ENCODE results near the gene OR2H1. TPM values are rescaled to one million over a fixed set of nuclear protein-coding genes. Genes with fewer than 3 reads are reported as not detected.

The OR2H1 gene
- total RNA-seq, 1 donor: not detected

GRCh38 chr6:29490055-29490454, 33.1 kb downstream of the OR2H1 start:
- no peak overlapping the region for H3K4me3 ChIP-seq (ENCODE audit: low read depth, low read length)
- TF ChIP-seq CTCF (IDR thresholded peaks at IDR 0.05; ENCODE audit: insufficient read depth, low read depth, low read length): no peak
- DNase-seq (ENCODE audit: low read depth): no peak

- no peak for TF ChIP-seq CTCF (IDR thresholded peaks at IDR 0.05; ENCODE audit: insufficient read depth, low read depth, low read length)
- DNase-seq (ENCODE audit: low read depth): no peak
- H3K4me3 ChIP-seq (ENCODE audit: low read depth, low read length): no peak overlapping the region
These were observed 33.6 kb downstream of the OR2H1 start for GRCh38 chr6:29490552-29490951.

- no peak for DNase-seq (ENCODE audit: low read depth)
- no peak for TF ChIP-seq CTCF (IDR thresholded peaks at IDR 0.05; ENCODE audit: insufficient read depth, low read depth, low read length)
- no peak overlapping the region for H3K4me3 ChIP-seq (ENCODE audit: low read depth, low read length)
These were observed 34.6 kb downstream of the OR2H1 start for GRCh38 chr6:29491574-29491973.

- TF ChIP-seq CTCF (IDR thresholded peaks at IDR 0.05; ENCODE audit: insufficient read depth, low read depth, low read length): no peak
- no peak for DNase-seq (ENCODE audit: low read depth)
- H3K4me3 ChIP-seq (ENCODE audit: low read depth, low read length): no peak overlapping the region
These were observed 36.3 kb downstream of the OR2H1 start for GRCh38 chr6:29493261-29493660.

GRCh38 chr6:29494131-29494530, 37.2 kb downstream of the OR2H1 start:
- no peak overlapping the region for H3K4me3 ChIP-seq (ENCODE audit: low read depth, low read length)
- DNase-seq (ENCODE audit: low read depth): no peak
- no peak for TF ChIP-seq CTCF (IDR thresholded peaks at IDR 0.05; ENCODE audit: insufficient read depth, low read depth, low read length)

- no peak overlapping the region for H3K4me3 ChIP-seq (ENCODE audit: low read depth, low read length)
- no peak for TF ChIP-seq CTCF (IDR thresholded peaks at IDR 0.05; ENCODE audit: insufficient read depth, low read depth, low read length)
- DNase-seq (ENCODE audit: low read depth): no peak
These were observed 38.6 kb downstream of the OR2H1 start for GRCh38 chr6:29495571-29495970.

- DNase-seq (ENCODE audit: low read depth): no peak
- TF ChIP-seq CTCF (IDR thresholded peaks at IDR 0.05; ENCODE audit: insufficient read depth, low read depth, low read length): no peak
- H3K4me3 ChIP-seq (ENCODE audit: low read depth, low read length): no peak overlapping the region
These were observed 40.0 kb downstream of the OR2H1 start for GRCh38 chr6:29496961-29497360.

Measured in fibroblast of villous mesenchyme (primary cell).